ENCODE measurements around the gene RTL9. TPM values are rescaled to one million over a fixed set of nuclear protein-coding genes. Genes with fewer than 3 reads are reported as not detected.
A peak's percentile ranks its signal among the peaks of the same experiment; 100 is the strongest.

Gene RTL9
- total RNA-seq, 1 donor from 2014 or later = 0.17 TPM

DNA sequence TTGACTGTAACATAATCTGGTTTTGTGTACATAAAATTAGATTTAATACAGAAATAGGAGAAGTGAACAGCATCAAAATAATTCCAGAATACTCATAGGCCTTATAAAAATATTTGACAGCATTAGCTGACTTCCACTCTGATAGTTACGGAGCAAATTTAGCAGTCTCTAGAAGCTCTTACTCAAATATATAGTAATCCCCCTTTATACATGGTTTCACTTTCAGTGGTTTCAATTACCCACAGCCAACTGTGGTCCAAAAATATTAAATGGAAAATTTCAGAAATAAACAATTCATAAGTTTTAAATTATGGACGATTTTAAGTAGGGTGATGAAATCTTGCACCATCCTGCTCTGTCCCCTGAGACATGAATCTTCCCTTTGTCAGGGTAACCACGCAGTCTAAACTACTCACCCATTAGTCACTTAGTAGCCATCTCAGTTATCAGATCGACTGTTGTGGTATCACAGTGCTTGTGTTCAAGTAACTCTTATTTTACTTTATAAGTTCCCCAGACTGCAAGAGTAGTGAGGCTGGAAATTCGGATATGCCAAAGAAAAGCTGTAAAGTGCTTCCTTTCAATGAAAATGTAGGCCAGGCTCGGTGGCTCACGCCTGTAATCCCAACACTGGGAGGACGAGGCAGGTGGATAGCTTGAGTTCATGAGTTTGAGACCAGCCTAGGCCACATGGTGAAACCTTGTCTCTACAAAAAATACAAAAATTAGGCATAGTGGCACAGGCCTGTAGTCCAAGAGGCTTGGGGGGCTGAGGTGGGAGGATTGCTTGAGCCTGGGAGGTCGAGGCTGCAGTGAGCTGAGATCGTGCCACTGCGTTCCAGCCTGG is 17.2 kb upstream of the RTL9 start:
- DNase-seq (ENCODE audit: low spot score) = no peak

DNA sequence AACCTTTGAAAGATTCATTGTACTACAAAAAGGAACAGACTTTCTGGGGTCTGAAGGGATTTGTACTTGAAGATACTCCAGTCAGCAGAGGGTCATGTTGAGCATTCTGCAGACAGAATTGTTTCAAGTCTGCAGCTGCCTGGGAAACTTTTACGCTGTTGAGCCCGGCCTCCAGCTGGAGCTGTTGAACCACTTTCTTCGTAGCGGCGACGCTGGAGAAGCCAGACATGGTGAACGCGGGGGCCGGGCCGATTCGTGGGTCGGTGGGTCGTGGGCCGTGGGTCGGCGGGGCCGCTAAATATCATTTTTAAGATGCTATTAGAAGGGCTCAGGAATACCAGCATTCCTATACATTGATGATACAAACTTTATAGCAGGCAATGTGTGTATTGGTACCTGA is 12.0 kb upstream of the RTL9 start:
- DNase-seq (ENCODE audit: low spot score) = peak; percentile 10

DNA sequence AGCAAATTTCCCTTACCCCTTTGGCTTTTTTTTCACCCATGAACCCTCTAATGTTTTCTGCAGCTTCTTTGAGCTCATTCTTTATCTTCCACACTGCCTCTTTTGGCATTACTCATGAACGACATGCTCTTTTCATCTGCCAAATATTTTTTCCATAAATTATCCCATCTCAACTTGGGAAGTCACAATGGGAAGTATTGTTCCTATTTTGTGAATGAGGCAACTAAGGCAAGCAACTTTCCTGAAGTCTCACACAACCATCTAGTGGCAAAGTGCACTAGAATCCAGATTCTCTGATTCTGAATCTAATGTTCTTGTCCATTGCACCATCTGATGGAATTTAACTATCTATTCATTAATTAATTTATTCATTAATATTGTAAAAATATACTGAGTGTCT is 625 bp downstream of the RTL9 start:
- no peak for DNase-seq (ENCODE audit: low spot score)

DNA sequence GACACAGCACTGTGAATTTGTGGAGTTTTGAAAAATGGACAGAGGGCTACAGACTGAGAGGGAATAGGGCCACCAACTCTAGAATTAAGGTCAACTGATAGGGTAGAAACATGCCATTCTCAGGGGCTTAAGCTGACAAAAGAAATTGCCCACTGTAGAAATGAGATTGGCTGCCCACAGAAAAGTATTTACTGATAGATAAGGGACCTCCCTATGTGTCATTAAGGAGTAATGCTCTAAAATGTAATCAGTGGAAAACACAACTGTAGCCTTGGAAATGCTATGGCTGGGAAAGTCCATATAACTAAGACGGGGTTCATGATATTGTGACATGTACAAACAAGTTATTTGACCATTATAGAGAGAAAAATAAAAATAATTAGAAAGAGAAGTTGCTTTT is 4.6 kb downstream of the RTL9 start:
- no peak for DNase-seq (ENCODE audit: low spot score)

DNA sequence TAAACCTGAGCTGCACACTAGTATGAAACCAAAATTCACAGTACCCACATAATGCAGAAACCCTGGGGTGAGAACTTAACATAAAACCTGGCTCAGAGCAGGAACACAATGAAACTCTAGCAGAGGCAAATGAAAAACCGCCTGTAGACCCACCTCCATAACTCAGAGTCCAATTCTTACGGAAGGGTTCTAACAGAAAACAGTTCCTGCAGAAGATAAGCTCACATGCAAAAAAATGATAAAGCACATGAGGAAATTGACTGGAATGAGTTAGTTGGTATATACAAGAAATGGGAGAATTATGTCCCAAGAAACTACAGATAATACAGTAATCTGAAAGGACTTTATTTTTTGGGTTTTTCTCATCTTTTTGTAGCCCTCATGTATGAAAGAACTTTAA is 14.7 kb downstream of the RTL9 start:
- no peak for DNase-seq (ENCODE audit: low spot score)

DNA sequence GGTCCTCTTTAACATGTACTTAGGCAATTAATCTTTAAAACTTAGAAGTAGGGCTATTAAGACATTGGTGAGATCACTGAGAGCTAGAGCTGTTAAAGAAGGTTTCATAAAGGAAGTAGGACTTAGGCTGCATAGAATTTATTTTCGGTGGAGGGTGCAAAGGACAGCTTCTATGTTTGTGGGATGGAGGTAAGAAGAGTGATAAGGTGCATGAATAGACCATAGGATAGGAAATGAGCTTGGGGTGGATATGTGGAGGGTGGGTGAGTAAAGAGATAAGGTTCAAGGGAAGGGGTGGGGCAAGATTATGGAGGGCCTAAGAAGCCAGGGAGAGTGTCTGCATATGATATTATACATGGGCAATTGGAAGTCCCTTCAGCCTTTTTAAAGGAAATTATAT is 15.9 kb downstream of the RTL9 start:
- no peak for DNase-seq (ENCODE audit: low spot score)

DNA sequence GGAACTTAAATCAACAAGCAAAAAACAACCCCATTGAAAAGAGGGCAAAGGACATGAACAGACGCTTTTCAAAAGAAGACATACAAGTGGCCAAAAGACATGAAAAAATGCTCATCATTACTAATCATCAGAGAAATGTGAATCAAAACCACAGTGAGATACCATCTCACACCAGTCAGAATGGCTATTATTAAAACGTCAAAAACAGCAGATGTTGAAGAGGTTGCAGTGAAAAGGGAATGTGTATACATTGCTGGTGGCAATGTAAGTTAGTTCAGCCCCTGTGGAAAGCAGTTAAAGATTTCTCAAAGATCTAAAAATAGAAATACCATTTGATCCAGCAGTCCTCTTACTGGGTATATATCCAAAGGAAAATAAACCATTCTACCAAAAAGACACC is 22.6 kb downstream of the RTL9 start:
- DNase-seq (ENCODE audit: low spot score) = no peak

DNA sequence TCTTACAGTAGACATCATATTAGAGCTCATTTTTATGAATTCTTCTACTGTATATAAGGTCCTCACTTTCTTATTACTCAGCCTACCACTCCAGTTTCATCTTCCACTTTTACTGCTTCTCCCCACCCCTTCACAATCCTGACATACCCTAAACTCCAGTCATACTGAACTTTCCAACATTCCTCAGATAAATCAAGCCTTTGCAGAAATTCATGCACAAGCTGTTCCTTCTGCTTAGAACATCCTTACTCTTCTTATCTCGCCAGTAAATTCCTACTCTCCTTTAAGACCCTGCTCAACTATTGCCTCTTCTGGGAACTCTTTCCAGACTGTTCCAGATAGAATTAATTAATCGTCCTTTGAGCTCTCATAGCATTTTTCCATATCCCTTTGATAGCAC is 24.8 kb downstream of the RTL9 start:
- no peak for DNase-seq (ENCODE audit: low spot score)

DNA sequence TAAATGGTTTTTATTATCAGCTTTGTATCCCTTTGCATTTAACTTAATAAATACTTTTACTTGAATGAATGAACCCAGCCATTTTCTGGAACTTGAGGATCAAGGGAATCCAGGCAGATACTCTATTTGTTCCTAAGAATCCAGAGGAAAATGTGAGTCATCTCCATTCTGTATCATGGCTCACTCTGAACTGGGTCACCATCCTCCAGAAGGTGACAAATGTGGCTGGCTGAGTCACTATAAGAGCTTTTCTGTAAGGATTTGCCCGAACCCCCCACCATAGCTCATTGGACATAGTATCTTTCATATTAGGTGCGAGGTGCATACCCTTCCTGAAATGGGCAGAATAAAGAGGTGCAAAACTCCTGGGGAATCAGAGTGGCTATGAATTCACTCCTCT is 25.8 kb downstream of the RTL9 start:
- no peak for DNase-seq (ENCODE audit: low spot score)

DNA sequence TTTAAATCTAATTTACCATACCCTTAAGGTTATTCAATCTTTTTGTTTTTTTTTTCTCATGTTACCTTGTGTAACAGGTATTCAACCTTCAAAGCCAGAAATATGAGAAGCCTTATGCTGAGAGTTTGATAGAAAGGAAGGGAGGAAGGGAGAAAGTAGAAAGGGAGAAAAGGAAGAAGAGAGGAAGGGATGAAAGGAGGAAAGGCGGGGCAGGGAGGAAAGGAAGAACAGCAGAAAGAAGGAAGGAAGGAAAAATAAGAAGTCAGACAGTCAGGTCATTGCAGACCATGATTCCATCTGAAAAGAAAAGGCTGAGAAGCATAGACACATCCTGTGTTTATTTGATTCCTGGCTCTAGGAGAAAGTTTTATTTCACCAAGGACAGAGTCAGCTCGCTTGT is 30.9 kb downstream of the RTL9 start:
- no peak for DNase-seq (ENCODE audit: low spot score)

DNA sequence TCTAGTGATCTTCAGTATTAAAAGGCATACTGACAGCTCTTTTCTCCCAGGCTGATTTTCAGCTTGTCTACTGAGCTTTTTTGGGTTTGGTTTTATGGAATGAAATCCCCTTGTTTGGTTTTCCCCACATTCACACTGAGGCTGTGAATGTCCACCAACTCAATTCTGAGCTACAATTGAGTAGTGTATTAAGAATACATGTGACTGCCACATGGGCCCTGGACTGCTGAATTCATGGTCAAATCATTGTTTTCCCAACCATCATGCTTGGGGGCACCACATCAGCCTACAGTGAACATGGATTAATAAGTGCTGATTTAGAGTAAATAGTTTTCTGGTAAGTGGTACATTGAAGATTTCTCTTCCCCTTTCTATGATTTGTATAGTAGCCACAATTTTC is 32.4 kb downstream of the RTL9 start:
- DNase-seq (ENCODE audit: low spot score) = no peak

DNA sequence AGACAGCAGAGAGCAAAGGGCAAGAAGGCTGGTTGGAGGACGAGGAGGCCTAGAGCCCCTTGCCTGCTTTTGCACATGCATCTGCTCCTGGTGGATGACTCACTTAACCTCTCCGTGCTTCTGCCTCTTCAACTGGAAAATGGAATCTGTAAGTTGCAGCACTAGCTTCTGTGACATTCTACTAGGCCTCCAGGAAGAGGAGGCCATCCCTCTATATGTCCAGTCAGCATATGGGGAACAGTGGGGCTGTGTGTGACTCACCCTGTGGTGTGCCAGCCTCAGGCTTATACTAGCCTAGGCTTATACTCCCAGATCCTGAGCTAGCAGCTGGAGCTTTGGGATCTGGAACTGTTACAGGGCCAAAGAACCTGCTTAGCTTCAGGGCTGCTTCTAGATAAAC is 36.0 kb downstream of the RTL9 start:
- DNase-seq (ENCODE audit: low spot score) = no peak

DNA sequence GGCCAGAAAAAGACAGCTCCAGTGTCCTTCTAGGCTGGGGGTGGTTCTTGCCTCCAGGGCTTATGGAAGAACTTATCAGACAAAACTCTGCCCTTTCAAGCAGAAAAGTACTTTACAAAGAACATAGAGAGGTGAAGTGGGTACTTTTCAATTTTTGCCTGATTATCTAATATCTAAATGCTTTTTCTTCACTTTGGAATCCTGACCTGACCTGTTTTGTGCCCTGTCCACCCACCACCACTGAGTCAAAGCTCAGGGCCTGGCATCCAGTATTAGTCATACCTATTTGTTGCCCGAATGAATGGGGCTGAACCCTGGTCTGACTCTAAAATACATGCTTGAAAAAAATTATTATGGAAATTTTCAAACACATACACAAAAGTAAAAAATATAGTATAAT is 37.2 kb downstream of the RTL9 start:
- DNase-seq (ENCODE audit: low spot score) = no peak

DNA sequence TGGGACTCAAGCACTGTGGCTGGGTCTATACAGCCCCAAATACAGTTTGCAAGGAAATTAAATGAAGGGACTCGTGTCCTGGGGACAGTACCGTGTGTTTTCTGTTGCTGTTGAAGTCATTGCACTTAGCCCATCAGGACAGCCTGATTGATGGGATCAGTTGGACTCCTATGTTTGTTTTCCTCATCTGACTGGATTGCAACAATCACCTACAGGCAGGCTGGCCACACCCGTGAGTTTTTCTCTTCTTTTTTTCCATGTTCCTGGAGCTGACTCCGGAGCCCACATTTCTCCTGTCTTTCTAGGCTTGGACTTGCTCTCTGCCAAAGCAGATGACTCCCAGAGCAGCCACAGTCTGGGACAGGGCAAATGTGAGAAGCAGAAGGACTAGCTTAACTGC is 38.1 kb downstream of the RTL9 start:
- DNase-seq (ENCODE audit: low spot score) = no peak

DNA sequence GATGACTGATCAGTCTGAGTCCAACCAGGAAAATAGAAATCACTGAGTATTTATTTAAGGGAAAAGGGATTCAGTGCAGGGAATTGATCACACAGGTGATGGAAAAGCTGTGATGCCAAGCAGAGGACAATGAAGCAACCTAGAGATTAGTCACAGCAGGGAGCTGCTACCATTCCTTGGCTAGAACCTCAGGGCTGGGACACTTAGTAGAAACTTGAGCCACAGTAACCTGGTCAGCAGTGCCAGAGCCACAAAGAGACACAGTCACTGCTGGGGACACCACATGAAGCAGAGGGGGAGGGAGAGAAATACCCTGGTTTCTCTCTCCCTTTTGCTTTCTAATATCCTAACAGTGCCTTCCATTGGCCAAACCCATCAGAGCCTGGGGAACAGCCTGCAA is 38.7 kb downstream of the RTL9 start:
- DNase-seq (ENCODE audit: low spot score) = no peak

DNA sequence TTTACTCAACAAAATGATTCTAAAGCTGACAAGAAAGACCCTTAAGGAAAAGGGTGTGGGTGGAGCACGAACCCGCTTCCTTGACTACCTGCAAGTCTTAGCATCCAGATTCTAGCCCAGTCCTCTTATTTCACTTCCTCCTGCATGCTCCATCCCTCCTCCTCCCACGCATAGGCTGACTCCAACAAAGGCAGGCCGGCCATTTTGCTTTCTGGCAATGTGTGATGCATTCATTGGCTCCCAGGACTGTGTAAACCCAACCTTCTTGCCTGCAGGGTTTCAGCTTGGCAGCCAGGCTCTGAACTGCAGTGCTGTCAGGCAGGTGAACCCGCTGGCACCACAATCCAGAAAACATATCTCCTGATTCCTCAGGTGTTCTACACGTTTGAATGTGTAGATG is 39.3 kb downstream of the RTL9 start:
- DNase-seq (ENCODE audit: low spot score) = no peak

DNA sequence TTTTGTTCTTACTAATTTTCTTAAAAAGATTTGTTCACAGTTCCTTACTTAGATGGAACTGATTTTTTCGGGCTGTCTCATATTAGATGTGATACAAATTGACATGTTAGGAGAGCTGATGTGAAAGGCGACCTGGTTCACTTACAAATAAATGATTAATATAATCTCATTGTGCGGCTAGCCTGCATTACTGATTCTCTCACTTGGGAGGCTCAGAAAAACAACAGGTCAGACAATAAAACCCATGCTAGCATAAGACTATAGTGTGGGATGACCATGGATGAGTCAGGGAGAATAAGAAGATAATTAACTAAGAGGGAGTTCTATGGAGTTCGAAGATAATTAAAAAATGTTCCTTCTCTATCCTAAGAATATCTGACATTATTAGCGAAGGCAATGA is 40.8 kb downstream of the RTL9 start:
- no peak for DNase-seq (ENCODE audit: low spot score)

DNA sequence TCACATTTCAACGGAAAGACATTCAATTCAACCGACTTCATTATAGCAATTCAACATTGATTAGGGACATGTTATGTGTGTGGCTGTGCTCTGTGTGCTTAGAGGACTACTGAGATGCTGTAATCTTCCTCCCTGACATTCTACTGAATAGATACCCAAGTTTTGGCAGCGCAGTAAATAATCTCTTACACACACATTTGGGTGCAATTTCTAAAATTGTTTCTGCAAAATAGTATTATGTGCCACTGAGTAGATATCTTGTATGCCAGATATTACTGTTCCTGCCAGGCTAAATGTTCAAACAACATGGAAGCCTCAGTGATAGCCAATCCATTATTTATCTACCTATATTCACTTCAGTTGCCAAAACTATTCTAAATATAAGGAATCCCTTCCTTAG is 41.3 kb downstream of the RTL9 start:
- no peak for DNase-seq (ENCODE audit: low spot score)

DNA sequence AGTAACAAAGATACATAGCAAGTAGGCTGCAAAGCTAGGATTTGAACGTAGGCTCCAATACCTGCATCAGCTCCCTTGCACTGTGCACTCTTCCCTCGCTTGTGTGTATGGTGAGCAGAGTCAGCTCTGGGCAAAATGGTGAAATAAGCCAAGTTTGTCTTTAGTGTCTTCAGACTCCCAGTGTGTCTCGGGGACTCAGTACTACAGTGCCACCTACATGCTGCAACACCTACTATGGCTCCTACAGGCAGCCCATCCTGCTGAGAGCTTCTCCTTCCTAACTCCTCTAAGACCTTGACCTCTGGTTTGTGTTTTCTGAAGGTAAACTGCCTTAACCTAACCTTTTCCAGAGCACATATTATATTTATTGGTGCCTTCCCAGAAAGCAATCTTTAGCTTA is 42.5 kb downstream of the RTL9 start:
- DNase-seq (ENCODE audit: low spot score) = no peak

DNA sequence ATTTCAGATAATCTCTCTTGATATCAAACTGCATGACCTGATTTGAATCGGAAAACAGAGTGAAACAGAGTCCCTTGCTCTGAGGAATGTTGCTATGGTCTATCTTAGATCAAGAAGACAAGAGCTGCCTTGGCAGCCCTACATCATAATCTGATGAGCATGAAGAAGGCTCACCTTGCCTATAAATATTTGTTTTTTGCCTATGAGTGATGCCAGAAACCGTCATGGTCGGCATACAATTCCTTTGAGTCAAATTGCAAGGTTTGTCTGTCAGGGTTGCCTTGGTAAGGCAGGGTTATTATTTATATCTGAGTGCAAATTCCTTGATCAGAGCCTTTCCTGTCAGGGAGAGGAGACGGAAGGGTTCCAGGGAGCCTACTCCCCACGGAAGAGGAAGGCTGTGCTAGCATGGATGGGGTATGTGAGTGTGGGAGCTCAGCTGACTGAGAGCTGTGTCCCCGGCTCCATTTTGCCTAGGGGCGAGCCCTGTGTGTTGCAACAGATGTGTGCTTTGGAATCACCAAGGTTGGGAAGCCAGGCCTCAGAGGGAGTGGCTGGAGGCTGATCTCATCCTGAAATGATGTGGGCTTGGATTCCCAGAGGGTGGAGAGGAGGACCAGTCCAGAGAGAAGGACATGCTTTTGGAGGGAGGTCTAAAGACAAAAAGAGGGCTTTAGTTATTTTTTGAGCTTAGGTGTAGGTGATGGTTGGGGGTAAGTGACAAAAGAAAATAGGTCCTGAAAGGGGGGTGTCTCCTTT is 43.6 kb downstream of the RTL9 start:
- DNase-seq (ENCODE audit: low spot score) = no peak

DNA sequence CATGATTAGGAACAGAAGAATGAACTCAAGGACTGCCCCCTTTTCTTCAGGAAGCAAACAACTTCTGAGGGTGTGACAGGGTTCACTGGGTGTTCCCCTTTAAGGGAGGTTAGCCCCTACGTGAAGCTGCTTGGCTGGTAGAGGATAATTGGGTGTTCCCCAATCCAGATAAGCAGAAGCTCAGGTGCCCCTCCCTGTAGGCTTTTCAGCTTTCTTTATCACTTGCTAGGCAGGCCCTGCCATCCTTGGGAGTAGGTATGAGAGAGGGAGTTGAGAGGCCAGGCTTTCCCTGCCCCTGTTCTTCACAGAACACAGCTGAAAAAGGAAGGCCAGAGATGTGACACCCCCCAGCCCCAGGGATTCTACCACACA is 44.2 kb downstream of the RTL9 start:
- DNase-seq (ENCODE audit: low spot score) = no peak

DNA sequence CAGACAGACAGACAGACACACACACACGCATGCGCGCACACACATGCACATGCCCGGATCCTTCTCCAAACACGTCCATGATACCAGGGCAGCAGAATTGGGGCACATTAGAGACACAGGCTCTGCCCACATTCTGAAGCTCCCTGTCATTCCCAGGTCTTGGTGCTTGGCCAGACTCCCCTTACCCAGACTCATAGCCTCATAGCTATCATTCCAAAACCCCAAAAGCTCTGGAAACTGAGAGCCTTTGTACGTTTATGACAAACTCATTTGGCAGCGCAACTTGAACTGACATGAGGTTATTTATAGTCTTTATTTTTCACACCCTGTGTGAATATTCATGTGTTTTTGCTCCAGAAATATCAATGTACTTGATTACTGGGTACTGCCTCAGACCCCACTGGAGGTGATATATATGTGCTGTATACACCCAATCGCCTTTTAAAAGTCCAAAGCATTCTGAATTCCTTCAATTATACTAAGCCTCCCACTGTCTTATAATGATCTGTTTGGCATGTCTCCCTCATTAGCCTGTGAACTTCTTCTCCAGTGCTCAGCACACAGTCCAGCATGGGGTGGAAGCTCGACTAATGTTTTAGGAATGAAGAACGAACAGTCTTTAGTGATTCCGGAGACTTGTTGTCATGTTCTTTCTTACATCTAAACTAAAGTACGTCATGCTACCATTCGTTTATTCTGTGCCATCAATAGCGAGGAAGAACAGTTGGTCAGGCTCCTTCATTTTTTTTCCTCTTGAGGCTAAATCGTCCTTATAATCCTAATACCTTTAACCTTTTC is 45.0 kb downstream of the RTL9 start:
- no peak for DNase-seq (ENCODE audit: low spot score)

DNA sequence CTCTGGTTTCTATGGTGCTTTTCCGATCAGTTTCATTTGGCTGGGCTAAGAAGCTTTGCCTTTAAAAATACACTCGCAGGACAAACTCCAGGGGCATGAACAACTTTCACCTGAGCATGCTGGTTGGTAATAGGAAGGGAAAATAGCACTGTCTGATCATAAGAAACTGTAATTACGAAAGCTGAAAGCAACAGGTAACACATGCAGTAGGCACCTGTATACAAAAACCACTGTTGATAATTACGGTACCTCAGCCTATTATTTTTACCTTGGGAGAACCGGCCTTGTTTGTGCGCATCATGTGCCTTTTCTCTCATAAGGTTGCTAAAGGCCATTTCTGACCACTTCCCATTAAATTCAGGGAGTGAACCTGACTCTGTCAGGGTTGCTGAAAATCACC is 45.7 kb downstream of the RTL9 start:
- no peak for DNase-seq (ENCODE audit: low spot score)
